Fibroblast of villous mesenchyme (primary cell): ENCODE results near the gene SH3GL1. TPM values are rescaled to one million over a fixed set of nuclear protein-coding genes. Genes with fewer than 3 reads are reported as not detected.

ENCODE experiments used
- DNase-seq: peaks from one replicate; pipeline ENCODE4 v3.0.0-alpha.2; 2010; ENCODE audit warnings: low read depth
- H3K4me3 ChIP-seq: 2 replicates; pipeline ENCODE4 v1.5.1; 2011; ENCODE audit warnings: low read depth, mild to moderate bottlenecking, low read length
- total RNA-seq: library from RNA; depleted of rRNA; stranded (reverse); fragments of >200 nt; gene quantifications from 2 replicates; pipeline ENCODE4 v1.2.3, GENCODE V29; 2012
- TF ChIP-seq, protein P1 (sequence below): IDR thresholded peaks from 2 replicates; pipeline ENCODE4 v1.5.1; 2012; ENCODE audit warnings: low read depth, mild to moderate bottlenecking, low read length; ENCODE audit not compliant: insufficient read depth

The SH3GL1 gene
- total RNA-seq, 1 donor, result 65.2 TPM

- no peak for DNase-seq
- TF ChIP-seq, protein P1, sequence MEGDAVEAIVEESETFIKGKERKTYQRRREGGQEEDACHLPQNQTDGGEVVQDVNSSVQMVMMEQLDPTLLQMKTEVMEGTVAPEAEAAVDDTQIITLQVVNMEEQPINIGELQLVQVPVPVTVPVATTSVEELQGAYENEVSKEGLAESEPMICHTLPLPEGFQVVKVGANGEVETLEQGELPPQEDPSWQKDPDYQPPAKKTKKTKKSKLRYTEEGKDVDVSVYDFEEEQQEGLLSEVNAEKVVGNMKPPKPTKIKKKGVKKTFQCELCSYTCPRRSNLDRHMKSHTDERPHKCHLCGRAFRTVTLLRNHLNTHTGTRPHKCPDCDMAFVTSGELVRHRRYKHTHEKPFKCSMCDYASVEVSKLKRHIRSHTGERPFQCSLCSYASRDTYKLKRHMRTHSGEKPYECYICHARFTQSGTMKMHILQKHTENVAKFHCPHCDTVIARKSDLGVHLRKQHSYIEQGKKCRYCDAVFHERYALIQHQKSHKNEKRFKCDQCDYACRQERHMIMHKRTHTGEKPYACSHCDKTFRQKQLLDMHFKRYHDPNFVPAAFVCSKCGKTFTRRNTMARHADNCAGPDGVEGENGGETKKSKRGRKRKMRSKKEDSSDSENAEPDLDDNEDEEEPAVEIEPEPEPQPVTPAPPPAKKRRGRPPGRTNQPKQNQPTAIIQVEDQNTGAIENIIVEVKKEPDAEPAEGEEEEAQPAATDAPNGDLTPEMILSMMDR, result no peak
- no peak overlapping the region for H3K4me3 ChIP-seq
Measured at GRCh38 chr19:4379383-4380253, 20.7 kb downstream of the SH3GL1 start.

DNA sequence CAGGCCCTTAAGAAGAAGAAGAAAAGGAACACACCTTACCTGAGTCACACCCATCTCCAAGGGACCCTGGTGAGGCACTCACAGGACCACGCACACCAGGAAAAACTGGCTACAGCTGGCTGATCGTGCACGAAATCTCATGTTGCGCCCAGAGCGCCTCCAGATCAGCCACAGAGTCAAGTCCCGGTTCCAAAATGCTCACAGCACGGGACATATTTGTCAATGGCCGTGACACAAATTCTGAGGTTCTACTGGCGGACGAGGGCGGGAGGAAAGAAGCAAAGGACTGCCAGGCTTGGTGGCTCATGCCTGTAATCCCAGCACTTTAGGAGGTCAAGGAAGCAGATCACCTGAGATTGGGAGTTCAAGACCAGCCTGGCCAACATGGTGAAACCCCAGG, 21.5 kb downstream of the SH3GL1 start:
- TF ChIP-seq, protein P1, result no peak
- DNase-seq, result no peak
- H3K4me3 ChIP-seq, result no peak overlapping the region

DNA sequence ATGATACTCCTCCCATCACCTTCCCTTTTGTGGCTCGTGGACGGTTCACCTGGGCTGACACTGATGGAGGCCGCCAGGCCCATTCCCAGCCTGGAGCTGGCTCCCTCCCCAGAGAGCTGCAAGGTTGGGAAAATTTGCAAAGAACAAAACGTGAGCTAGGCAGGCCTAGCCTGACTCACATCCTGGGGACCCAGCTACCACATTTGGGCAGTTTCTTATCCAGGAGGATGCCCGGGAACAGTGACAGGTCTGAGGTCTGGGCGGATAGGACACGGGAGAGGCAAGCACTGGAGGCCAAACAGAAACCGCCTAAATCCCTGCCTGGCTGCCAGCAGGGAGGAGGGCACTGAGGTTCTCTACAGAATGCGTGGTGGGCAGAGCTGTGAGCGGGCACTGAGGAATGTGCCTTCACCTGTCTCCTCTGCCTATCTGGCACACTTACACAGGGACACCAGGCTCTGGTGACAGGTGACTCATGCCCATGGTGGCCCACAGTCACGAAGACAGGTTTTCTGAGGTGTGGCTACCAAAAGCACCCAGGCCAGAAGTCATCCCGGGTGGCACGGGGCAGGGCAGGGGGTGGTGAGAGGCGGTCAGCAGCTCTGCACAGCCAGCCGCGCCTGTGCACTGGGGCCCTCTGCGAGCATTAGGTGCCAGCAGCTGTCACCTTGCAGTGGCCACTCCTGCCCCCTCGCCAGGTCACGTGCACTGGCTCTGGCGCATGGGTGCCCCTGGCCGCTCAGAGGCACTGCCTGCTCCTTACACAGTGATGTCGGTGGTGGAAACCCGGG, 23.2 kb downstream of the SH3GL1 start:
- TF ChIP-seq, protein P1, result no peak
- no peak for DNase-seq
- no peak overlapping the region for H3K4me3 ChIP-seq

- TF ChIP-seq, protein P1, result no peak
- no peak for DNase-seq
- no peak overlapping the region for H3K4me3 ChIP-seq
Measured at GRCh38 chr19:4376671-4376990, 23.7 kb downstream of the SH3GL1 start.

GRCh38 chr19:4376028-4376670, 24.2 kb downstream of the SH3GL1 start:
- DNase-seq, result no peak
- no peak overlapping the region for H3K4me3 ChIP-seq
- TF ChIP-seq, protein P1, result no peak

DNA sequence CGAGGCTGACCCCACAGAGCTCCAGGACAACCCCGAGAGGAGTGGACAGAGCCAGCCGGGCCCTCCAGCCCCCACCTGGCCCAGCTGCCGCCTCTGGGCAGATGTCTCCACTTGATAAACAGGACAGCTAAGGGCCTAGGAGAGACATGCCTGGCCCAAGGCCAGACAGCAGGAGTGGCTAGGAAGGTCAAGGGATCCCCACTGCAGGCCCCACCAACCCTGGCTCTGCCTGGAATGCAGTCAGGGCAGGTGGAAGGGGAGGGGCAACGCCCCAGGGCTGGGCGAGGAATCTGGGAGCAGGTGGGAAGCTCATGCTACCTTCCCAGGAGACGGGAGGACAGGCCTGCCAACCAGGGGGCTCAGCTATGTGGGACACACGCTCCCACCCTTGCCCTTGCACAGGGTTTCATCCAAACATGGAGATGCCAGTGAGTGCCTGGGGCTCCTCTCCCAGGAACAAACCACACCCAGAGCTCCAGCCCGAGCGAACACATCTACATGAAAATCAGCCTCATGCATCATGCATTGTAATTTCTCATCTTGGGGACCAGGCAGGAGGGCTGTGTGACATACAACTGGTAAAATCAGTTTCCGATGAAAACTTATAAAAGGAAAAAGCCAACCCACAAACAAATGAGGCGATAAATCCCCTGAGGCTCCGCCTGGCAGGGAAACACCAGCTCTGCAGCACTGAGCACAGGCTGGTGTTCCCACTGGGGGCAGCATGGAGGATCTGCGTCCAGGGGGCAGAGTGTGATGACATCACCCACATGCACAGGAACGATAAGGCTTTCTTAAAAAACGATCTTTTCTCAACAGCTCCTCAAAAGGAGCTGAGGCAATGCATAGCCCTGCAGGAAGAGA, 25.0 kb downstream of the SH3GL1 start:
- peak; percentile 87 for DNase-seq
- no peak overlapping the region for H3K4me3 ChIP-seq
- TF ChIP-seq, protein P1, result peak; percentile 59
